Measurements from ENCODE around the gene RPL38. TPM values are rescaled to one million over a fixed set of nuclear protein-coding genes. Genes with fewer than 3 reads are reported as not detected.

RPL38 gene
- total RNA-seq, 6 experiments from 2014 or later, result 161 to 313 (median 282) TPM

GRCh38 chr17:74217888-74218287 lies 14.4 kb downstream of the RPL38 start:
- DNase-seq (no peak), ATAC-seq (no peak)
- H3K27ac ChIP-seq, result no peak overlapping the region
- no peaks in the 10 kb centered on the region for H3K9me3 ChIP-seq
- H3K4me3 ChIP-seq, result no peak overlapping the region
- WGBS (ENCODE audit: insufficient coverage, low coverage, low lambda C conversion rate, missing lambda C conversion rate), result no CpG with 5 or more reads among the region's 2 CpGs
- H3K4me1 ChIP-seq, result peaks cover 0 to 6% (median 0%) of the 10 kb centered on the region in 4 donors
- TF ChIP-seq, protein P1, sequence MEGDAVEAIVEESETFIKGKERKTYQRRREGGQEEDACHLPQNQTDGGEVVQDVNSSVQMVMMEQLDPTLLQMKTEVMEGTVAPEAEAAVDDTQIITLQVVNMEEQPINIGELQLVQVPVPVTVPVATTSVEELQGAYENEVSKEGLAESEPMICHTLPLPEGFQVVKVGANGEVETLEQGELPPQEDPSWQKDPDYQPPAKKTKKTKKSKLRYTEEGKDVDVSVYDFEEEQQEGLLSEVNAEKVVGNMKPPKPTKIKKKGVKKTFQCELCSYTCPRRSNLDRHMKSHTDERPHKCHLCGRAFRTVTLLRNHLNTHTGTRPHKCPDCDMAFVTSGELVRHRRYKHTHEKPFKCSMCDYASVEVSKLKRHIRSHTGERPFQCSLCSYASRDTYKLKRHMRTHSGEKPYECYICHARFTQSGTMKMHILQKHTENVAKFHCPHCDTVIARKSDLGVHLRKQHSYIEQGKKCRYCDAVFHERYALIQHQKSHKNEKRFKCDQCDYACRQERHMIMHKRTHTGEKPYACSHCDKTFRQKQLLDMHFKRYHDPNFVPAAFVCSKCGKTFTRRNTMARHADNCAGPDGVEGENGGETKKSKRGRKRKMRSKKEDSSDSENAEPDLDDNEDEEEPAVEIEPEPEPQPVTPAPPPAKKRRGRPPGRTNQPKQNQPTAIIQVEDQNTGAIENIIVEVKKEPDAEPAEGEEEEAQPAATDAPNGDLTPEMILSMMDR (IDR thresholded peaks at IDR 0.05), result no peak
- TF ChIP-seq POLR2A (IDR thresholded peaks at IDR 0.05), result no peak
- H3K27me3 ChIP-seq, result no peaks in the 10 kb centered on the region
- intact Hi-C loops (cut with DNase I), result no loop called here
- H3K36me3 ChIP-seq, result no peaks in the 10 kb centered on the region

DNA sequence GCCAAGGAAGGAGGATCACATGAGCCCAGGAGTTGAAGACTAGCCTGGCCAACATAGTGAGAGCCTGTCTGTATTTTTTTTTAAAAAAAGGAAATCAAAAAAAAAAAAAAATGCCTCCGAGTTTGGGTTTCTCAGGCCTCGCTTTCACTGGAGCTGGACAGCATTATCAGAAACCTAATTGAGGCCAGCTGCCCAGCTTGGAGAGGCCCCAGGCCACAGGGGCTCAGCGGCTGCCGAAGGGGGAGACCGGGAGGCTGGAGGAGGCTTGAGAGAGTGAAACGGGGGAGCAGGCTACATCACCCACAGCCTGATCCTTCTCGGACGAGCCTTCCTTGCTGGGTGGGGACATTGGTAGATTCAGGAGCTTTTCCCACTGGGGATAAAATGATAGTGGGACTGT lies 15.0 kb downstream of the RPL38 start:
- DNase-seq (no peak), ATAC-seq (no peak)
- no peak overlapping the region for H3K4me3 ChIP-seq
- no peak overlapping the region for H3K27ac ChIP-seq
- WGBS (ENCODE audit: insufficient coverage, low coverage, low lambda C conversion rate, missing lambda C conversion rate), result 56% methylated on average over 2 of the region's 8 CpGs
- TF ChIP-seq, protein P1 (IDR thresholded peaks at IDR 0.05), result no peak
- TF ChIP-seq POLR2A (IDR thresholded peaks at IDR 0.05), result no peak
- H3K27me3 ChIP-seq, result no peaks in the 10 kb centered on the region
- no peaks in the 10 kb centered on the region for H3K9me3 ChIP-seq
- intact Hi-C loops (cut with DNase I), result no loop called here
- peaks cover 0 to 6% (median 0%) of the 10 kb centered on the region in 4 donors for H3K4me1 ChIP-seq
- no peaks in the 10 kb centered on the region for H3K36me3 ChIP-seq

DNA sequence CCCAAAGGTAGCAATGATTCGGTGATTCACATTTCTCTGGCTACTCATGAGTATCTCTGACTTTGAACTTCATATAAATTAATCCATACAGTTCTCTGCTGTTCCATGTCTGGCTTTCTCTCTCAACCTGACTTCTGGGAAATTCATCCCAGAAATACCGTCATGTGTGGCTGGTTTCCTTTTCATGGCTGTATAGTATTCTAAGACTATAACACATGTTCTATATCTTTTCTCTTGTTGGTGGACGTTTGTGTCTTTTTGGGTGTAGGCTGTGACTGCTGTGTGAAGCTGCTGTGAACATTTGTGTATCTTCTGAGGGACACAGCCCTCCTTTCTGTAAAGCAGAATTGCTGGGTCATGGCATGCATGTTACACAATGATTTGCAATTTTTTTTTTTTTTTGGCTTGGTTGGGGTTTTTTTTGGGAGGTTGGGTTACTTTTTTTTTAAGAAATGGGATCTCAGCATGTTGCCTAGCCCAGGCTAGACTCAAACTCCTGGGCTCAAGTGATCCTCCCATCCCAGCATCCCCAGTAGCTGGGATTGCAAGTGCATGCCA lies 16.2 kb downstream of the RPL38 start:
- Histone ChIP-seq H3K36me3 (no peaks in the 10 kb centered on the region), H3K9me3 (no peaks in the 10 kb centered on the region), H3K4me3 (no peak overlapping the region), H3K27me3 (no peaks in the 10 kb centered on the region), H3K4me1 (no peaks in the 10 kb centered on the region), H3K27ac (no peak overlapping the region)
- 73% methylated on average over 3 of the region's 3 CpGs for WGBS (ENCODE audit: insufficient coverage, low coverage, low lambda C conversion rate, missing lambda C conversion rate)
- DNase-seq (no peak), ATAC-seq (no peak)
- intact Hi-C loops (cut with DNase I), result no loop called here
- TF ChIP-seq POLR2A (IDR thresholded peaks at IDR 0.05), result no peak
- TF ChIP-seq, protein P1 (IDR thresholded peaks at IDR 0.05), result no peak

- Histone ChIP-seq H3K27ac (no peak overlapping the region), H3K27me3 (no peaks in the 10 kb centered on the region), H3K36me3 (no peaks in the 10 kb centered on the region), H3K4me1 (no peaks in the 10 kb centered on the region), H3K9me3 (no peaks in the 10 kb centered on the region), H3K4me3 (no peak overlapping the region)
- 100% methylated on average over 1 of the region's 2 CpGs for WGBS (ENCODE audit: insufficient coverage, low coverage, low lambda C conversion rate, missing lambda C conversion rate)
- TF ChIP-seq, protein P1 (IDR thresholded peaks at IDR 0.05), result no peak
- no peak for TF ChIP-seq POLR2A (IDR thresholded peaks at IDR 0.05)
- intact Hi-C loops (cut with DNase I), result no loop called here
- ATAC-seq (no peak), DNase-seq (no peak)
These were observed 16.7 kb downstream of the RPL38 start for GRCh38 chr17:74220219-74220618.

All from right lobe of liver (tissue), 6 donors.